T-cell (primary cell): ENCODE measurements around the gene EMC9. TPM values are rescaled to one million over a fixed set of nuclear protein-coding genes. Genes with fewer than 3 reads are reported as not detected.

ENCODE experiments used
- ATAC-seq, 4 experiments: fragments of 200-7000 bp in 3 of 4; fragments of 150-1000 bp in 1 of 4; cut with Tn5 transposase; replicated peaks in 1 of 4; 1 replicate in 3 of 4; 2 replicates in 1 of 4; pipeline ENCODE4 v1.10.0; 2021; ENCODE audit warnings: moderate library complexity in 3 of 4, mild to moderate bottlenecking in 2 of 4, moderate number of reproducible peaks in 1 of 4
- CTCF ChIA-PET, 2 donors: fragments of 300-600 bp; sonication (Branson Sonifier 250); formaldehyde crosslinking; loops; one replicate each; lab custom pipeline; 2022; ENCODE audit warnings: antibody characterized with exemption in 2 of 2; lab: Charles Lee
- POLR2A ChIA-PET, 2 donors: fragments of 300-600 bp; sonication (Branson Sonifier 250); formaldehyde crosslinking; loops; one replicate each; lab custom pipeline; 2022; ENCODE audit warnings: antibody characterized with exemption in 2 of 2; lab: Charles Lee
- DNase-seq, 35 experiments: peaks; one replicate each; pipeline versions ENCODE4 v3.0.0 to v3.0.0-alpha.2; 2013 to 2023
- H3K27ac ChIP-seq: one replicate; pipeline ENCODE4 v1.5.1; 2013; ENCODE audit warnings: low read length
- H3K27me3 ChIP-seq, 2 experiments: replicated peaks in 1 of 2; 1 replicate in 1 of 2; 2 replicates in 1 of 2; pipeline versions ENCODE4 v1.6.1 to v1.7.0; 2013; ENCODE audit warnings: low read length in 1 of 2, mixed read lengths in 1 of 2; ENCODE audit not compliant: control insufficient read depth in 2 of 2, insufficient read depth in 2 of 2; ENCODE audit errors: extremely low read depth in 1 of 2
- H3K36me3 ChIP-seq, 2 donors: 1 replicate in 1 of 2; 2 replicates in 1 of 2; pipeline versions ENCODE4 v1.6.1 to v1.7.0; 2013; ENCODE audit warnings: low read length in 1 of 2; ENCODE audit not compliant: control insufficient read depth in 2 of 2, insufficient read depth in 1 of 2; ENCODE audit errors: extremely low read depth in 1 of 2
- H3K4me1 ChIP-seq, 2 experiments: 1 replicate in 1 of 2; 2 replicates in 1 of 2; pipeline versions ENCODE4 v1.6.1 to v1.7.0; 2013; ENCODE audit warnings: low read length in 2 of 2, mixed read lengths in 1 of 2; ENCODE audit not compliant: insufficient read depth in 2 of 2, control insufficient read depth in 1 of 2; ENCODE audit errors: extremely low read depth in 1 of 2
- H3K4me3 ChIP-seq, 2 donors: 1 replicate in 1 of 2; 2 replicates in 1 of 2; pipeline versions ENCODE4 v1.5.1 to v1.7.0; 2013; ENCODE audit warnings: mild to moderate bottlenecking in 2 of 2, low read length in 1 of 2, moderate library complexity in 1 of 2; ENCODE audit not compliant: control insufficient read depth in 1 of 2; ENCODE audit errors: extremely low read depth in 1 of 2
- H3K9me3 ChIP-seq: 2 replicates; pipeline ENCODE4 v1.7.0; 2013
- H3K27ac Mint-ChIP-seq, 2 donors: one replicate each; pipeline ENCODE4 v1.8.0; 2020 to 2021; ENCODE audit warnings: mild to moderate bottlenecking in 2 of 2, mixed read lengths in 2 of 2
- H3K27me3 Mint-ChIP-seq, 2 donors: one replicate each; pipeline ENCODE4 v1.8.0; 2021 to 2022; ENCODE audit warnings: mixed read lengths in 2 of 2
- H3K36me3 Mint-ChIP-seq: one replicate; pipeline ENCODE4 v1.8.0; 2021; ENCODE audit warnings: mixed read lengths
- H3K4me1 Mint-ChIP-seq, 3 donors: one replicate each; pipeline ENCODE4 v1.8.0; 2020 to 2022; ENCODE audit warnings: mixed read lengths in 3 of 3, mild to moderate bottlenecking in 1 of 3
- H3K4me3 Mint-ChIP-seq, 3 donors: one replicate each; pipeline ENCODE4 v1.8.0; 2020 to 2022; ENCODE audit warnings: mild to moderate bottlenecking in 3 of 3, mixed read lengths in 3 of 3, moderate library complexity in 3 of 3
- H3K9me3 Mint-ChIP-seq, 3 donors: one replicate each; pipeline ENCODE4 v1.8.0; 2020 to 2022; ENCODE audit warnings: mixed read lengths in 3 of 3
- WGBS: methylation state at CpG from one replicate; pipeline ENCODE4 v1.1.5; 2013; ENCODE audit warnings: missing lambda C conversion rate; ENCODE audit not compliant: insufficient coverage; 5-methylcytosine and 5-hydroxymethylcytosine counted together
- total RNA-seq, 35 experiments: library from RNA in 6 of 35; stranded (reverse) in 6 of 35; fragments of 120-200 nt in 1 of 35; gene quantifications; one replicate each; pipeline versions ENCODE4 v1.2.1 to v1.2.4 and lab custom pipeline; 2013 to 2026

The EMC9 gene
- total RNA-seq, 5 donors from 2014 or later (not counting 1 experiment from before 2014, with no cell fraction given): 9.3 to 29.8 (median 20.8) TPM

- ChIA-PET POLR2A (interaction anchor here (0.7 to 2.4 kb wide), 12 partner anchors 12 to 128 kb away, joined by 3 to 23 read pairs (median 7); partner anchors contain the start of genes IPO4 (in 2 of the 2), PSME2 (in 2 of the 2), RNF31 (in 2 of the 2) and EMC9 (in 1 of the 2)), CTCF (interaction anchor here (0.6 to 2.6 kb wide), 22 partner anchors 8 to 644 kb away, joined by 3 to 24 read pairs (median 5); partner anchors contain the start of genes IRF9 (in 2 of the 2), DHRS4 (in 1 of the 2), EMC9 (in 1 of the 2) and NGDN (in 1 of the 2))
- under 1% methylated on average over 38 of the region's 42 CpGs for WGBS
- Histone ChIP-seq H3K4me1 (peaks cover 14 to 37% of the 10 kb centered on the region in 2 experiments), H3K27me3 (no peaks in the 10 kb centered on the region), H3K4me3 (peak overlapping the region; percentile 70 to 99), H3K9me3 (no peaks in the 10 kb centered on the region), H3K27ac (peak overlapping the region; percentile 99), H3K36me3 (peaks cover 0 to 27% of the 10 kb centered on the region in 2 donors)
- peak overlapping the region; percentile 90 to 94 (median 93) for H3K4me3 Mint-ChIP-seq
- ATAC-seq (peak; percentile 20 to 35 (median 31)), DNase-seq (peak in 33 of 35 experiments; percentile 67 to 88 (median 78))
- H3K27me3 Mint-ChIP-seq: no peaks in the 10 kb centered on the region
- H3K36me3 Mint-ChIP-seq: peaks cover 30% of the 10 kb centered on the region
- H3K27ac Mint-ChIP-seq: peak overlapping the region; percentile 98
- no peaks in the 10 kb centered on the region for H3K9me3 Mint-ChIP-seq
- peaks cover 33 to 45% (median 34%) of the 10 kb centered on the region in 3 donors for H3K4me1 Mint-ChIP-seq
Measured at GRCh38 chr14:24113801-24114531, 27.4 kb downstream of the EMC9 start.

- no peaks in the 10 kb centered on the region for H3K27me3 Mint-ChIP-seq
- POLR2A ChIA-PET: interaction anchor here (0.7 to 2.4 kb wide), 4 partner anchors 28 to 82 kb away, joined by 3 to 23 read pairs (median 8); partner anchors contain the start of genes EMC9 (in 1 of the 2), PSME2 (in 1 of the 2), RNF31 (in 1 of the 2) and TM9SF1 (in 1 of the 2)
- 7% methylated on average over 9 of the region's 15 CpGs for WGBS
- ATAC-seq (no peak), DNase-seq (no peak)
- peaks cover 34 to 46% (median 37%) of the 10 kb centered on the region in 3 donors for H3K4me1 Mint-ChIP-seq
- H3K36me3 Mint-ChIP-seq: peaks cover 24% of the 10 kb centered on the region
- CTCF ChIA-PET: interaction anchor here (0.6 to 2.6 kb wide), 12 partner anchors 8 to 481 kb away, joined by 3 to 24 read pairs (median 4); partner anchors contain the start of genes EMC9 (in 1 of the 2), PSME2 (in 1 of the 2), RNF31 (in 1 of the 2) and TINF2 (in 1 of the 2)
- no peaks in the 10 kb centered on the region for H3K9me3 Mint-ChIP-seq
- Histone ChIP-seq H3K4me3 (peak overlapping the region; percentile 70 to 99), H3K27me3 (no peaks in the 10 kb centered on the region), H3K27ac (peak overlapping the region; percentile 99), H3K36me3 (peaks cover 0 to 21% of the 10 kb centered on the region in 2 donors), H3K4me1 (peaks cover 15 to 43% of the 10 kb centered on the region in 2 experiments), H3K9me3 (no peaks in the 10 kb centered on the region)
- peak overlapping the region; percentile 98 for H3K27ac Mint-ChIP-seq
- H3K4me3 Mint-ChIP-seq: peak overlapping the region; percentile 90 to 94 (median 93)
Measured at GRCh38 chr14:24113379-24113800, 28.0 kb downstream of the EMC9 start.

GRCh38 chr14:24110523-24110922, 30.9 kb downstream of the EMC9 start:
- no peaks in the 10 kb centered on the region for H3K36me3 ChIP-seq
- H3K9me3 ChIP-seq: no peaks in the 10 kb centered on the region
- peaks cover 3 to 22% of the 10 kb centered on the region in 2 experiments for H3K4me1 ChIP-seq
- no peak overlapping the region for H3K27ac ChIP-seq
- DNase-seq (no peak), ATAC-seq (no peak)
- Mint-ChIP-seq H3K27me3 (no peaks in the 10 kb centered on the region), H3K9me3 (no peaks in the 10 kb centered on the region), H3K36me3 (peaks cover 4% of the 10 kb centered on the region), H3K4me1 (peaks cover 16 to 26% (median 19%) of the 10 kb centered on the region in 3 donors), H3K27ac (peak overlapping the region; percentile 55 to 76), H3K4me3 (no peak overlapping the region)
- WGBS: no CpG with 5 or more reads among the region's 1 CpG
- no peak overlapping the region for H3K4me3 ChIP-seq
- H3K27me3 ChIP-seq: no peaks in the 10 kb centered on the region
- ChIA-PET CTCF (interaction anchor here (0.6 to 5.5 kb wide), 12 partner anchors 12 to 358 kb away, joined by 3 to 96 read pairs (median 4); partner anchors contain the start of genes DHRS4L2 (in 1 of the 2), PCK2 (in 1 of the 2) and PSME1 (in 1 of the 2)), POLR2A (interaction anchor here (0.8 to 1.1 kb wide), 2 partner anchors 20 to 30 kb away, joined by 3 to 4 read pairs; no protein-coding TSS in a partner anchor)

- no peaks in the 10 kb centered on the region for H3K9me3 ChIP-seq
- Mint-ChIP-seq H3K9me3 (no peaks in the 10 kb centered on the region), H3K36me3 (peaks cover 1% of the 10 kb centered on the region), H3K27me3 (no peaks in the 10 kb centered on the region), H3K4me3 (no peak overlapping the region), H3K4me1 (peaks cover 12 to 22% (median 14%) of the 10 kb centered on the region in 3 donors), H3K27ac (no peak overlapping the region)
- H3K36me3 ChIP-seq: no peaks in the 10 kb centered on the region
- POLR2A ChIA-PET: interaction anchor here (0.6 to 1.1 kb wide), 5 partner anchors 19 to 189 kb away, joined by 3 to 5 read pairs (median 3); partner anchors contain the start of genes DHRS1 (in 1 of the 2) and NOP9 (in 1 of the 2)
- DNase-seq: no peak
- CTCF ChIA-PET: interaction anchor here (0.6 to 5.5 kb wide), 15 partner anchors 12 to 635 kb away, joined by 3 to 96 read pairs (median 4); partner anchors contain the start of genes PCK2 (in 1 of the 2) and PSME1 (in 1 of the 2)
- peaks cover 3 to 19% of the 10 kb centered on the region in 2 experiments for H3K4me1 ChIP-seq
- ATAC-seq: no peak
- no peak overlapping the region for H3K27ac ChIP-seq
- H3K4me3 ChIP-seq: no peak overlapping the region
- 94% methylated on average over 5 of the region's 9 CpGs for WGBS
- H3K27me3 ChIP-seq: no peaks in the 10 kb centered on the region
Measured at GRCh38 chr14:24110060-24110459, 31.3 kb downstream of the EMC9 start.

- H3K4me1 ChIP-seq: peaks cover 3 to 14% of the 10 kb centered on the region in 2 experiments
- peak; percentile 29 to 41 (median 36) for ATAC-seq
Measured at GRCh38 chr14:24108336-24108874, 33.0 kb downstream of the EMC9 start.

More at GRCh38 chr14:24108336-24108874, 33.0 kb downstream of the EMC9 start:
- H3K27ac ChIP-seq: peak overlapping the region; percentile 79
- no peaks in the 10 kb centered on the region for H3K27me3 ChIP-seq
- 100% methylated on average over 1 of the region's 5 CpGs for WGBS
- Mint-ChIP-seq H3K9me3 (peaks cover 0 to 4% (median 0%) of the 10 kb centered on the region in 3 donors), H3K4me1 (peaks cover 11 to 20% (median 13%) of the 10 kb centered on the region in 3 donors), H3K27ac (peak overlapping the region; percentile 94 to 98), H3K4me3 (peak overlapping the region in 1 of 3 donors; percentile 5), H3K27me3 (no peaks in the 10 kb centered on the region), H3K36me3 (peaks cover 16% of the 10 kb centered on the region)
- POLR2A ChIA-PET: interaction anchor here (0.5 to 0.7 kb wide), 5 partner anchors 14 to 331 kb away, joined by 3 to 6 read pairs (median 3); partner anchors contain the start of genes DHRS1 (in 1 of the 2) and NOP9 (in 1 of the 2)
- peaks cover 0 to 4% of the 10 kb centered on the region in 2 donors for H3K36me3 ChIP-seq
- no peak for DNase-seq
- H3K4me3 ChIP-seq: no peak overlapping the region
- H3K9me3 ChIP-seq: no peaks in the 10 kb centered on the region
- CTCF ChIA-PET: interaction anchor here (0.5 to 5.5 kb wide), 34 partner anchors 10 to 787 kb away, joined by 3 to 96 read pairs (median 4); partner anchors contain the start of genes PCK2 (in 2 of the 2), AP1G2 (in 1 of the 2), EMC9 (in 1 of the 2) and IRF9 (in 1 of the 2)
